Tibial artery (tissue), 4 donors: ENCODE data around the gene SNIP1.
A peak's percentile ranks its signal among the peaks of the same experiment; 100 is the strongest.

Source experiments
- DNase-seq, 2 donors: peaks; one replicate each; pipeline ENCODE4 v3.0.0-alpha.2; 2019
- H3K27ac ChIP-seq, 2 donors: fragments of 200-600 bp; sonication (generic) in 1 of 2; 1 replicate in 1 of 2; 2 replicates in 1 of 2; pipeline ENCODE4 v1.5.1; 2018 to 2019; ENCODE audit warnings: mild to moderate bottlenecking in 1 of 2
- H3K27me3 ChIP-seq, 2 donors: fragments of 200-600 bp; sonication (generic) in 1 of 2; one replicate each; pipeline versions ENCODE4 v1.5.1 to v1.6.0; 2016 to 2019
- H3K36me3 ChIP-seq, 3 donors: fragments of 200-600 bp; sonication (generic) in 2 of 3; one replicate each; pipeline ENCODE4 v1.5.1; 2016 to 2019; ENCODE audit warnings: mild to moderate bottlenecking in 2 of 3
- H3K4me1 ChIP-seq, 4 donors: fragments of 200-600 bp; sonication (generic) in 2 of 4; 1 replicate in 3 of 4; 2 replicates in 1 of 4; pipeline ENCODE4 v1.5.1; 2016 to 2019
- H3K4me3 ChIP-seq, 2 donors: fragments of 200-600 bp; sonication (generic) in 1 of 2; 1 replicate in 1 of 2; 2 replicates in 1 of 2; pipeline ENCODE4 v1.5.1; 2018 to 2019; ENCODE audit warnings: mild to moderate bottlenecking in 2 of 2
- H3K9me3 ChIP-seq, 3 donors: fragments of 200-600 bp; sonication (generic) in 1 of 3; one replicate each; pipeline ENCODE4 v1.5.1; 2016 to 2019
- CTCF ChIP-seq, 2 experiments: fragments of 200-600 bp in 1 of 2; fragments of 450-650 bp in 1 of 2; IDR thresholded peaks; one replicate each; pipeline ENCODE4 v1.5.1; 2017 to 2019; ENCODE audit warnings: antibody characterized with exemption in 2 of 2, mild to moderate bottlenecking in 1 of 2, moderate library complexity in 1 of 2
- intact Hi-C: fragments of 100-400 bp; cut with DNase I; formaldehyde crosslinking; loops from one replicate; pipeline ENCODE4 v1.15.0; 2023; ENCODE audit warnings: low total_unique reads

SNIP1 gene, protein sequence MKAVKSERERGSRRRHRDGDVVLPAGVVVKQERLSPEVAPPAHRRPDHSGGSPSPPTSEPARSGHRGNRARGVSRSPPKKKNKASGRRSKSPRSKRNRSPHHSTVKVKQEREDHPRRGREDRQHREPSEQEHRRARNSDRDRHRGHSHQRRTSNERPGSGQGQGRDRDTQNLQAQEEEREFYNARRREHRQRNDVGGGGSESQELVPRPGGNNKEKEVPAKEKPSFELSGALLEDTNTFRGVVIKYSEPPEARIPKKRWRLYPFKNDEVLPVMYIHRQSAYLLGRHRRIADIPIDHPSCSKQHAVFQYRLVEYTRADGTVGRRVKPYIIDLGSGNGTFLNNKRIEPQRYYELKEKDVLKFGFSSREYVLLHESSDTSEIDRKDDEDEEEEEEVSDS

DNA sequence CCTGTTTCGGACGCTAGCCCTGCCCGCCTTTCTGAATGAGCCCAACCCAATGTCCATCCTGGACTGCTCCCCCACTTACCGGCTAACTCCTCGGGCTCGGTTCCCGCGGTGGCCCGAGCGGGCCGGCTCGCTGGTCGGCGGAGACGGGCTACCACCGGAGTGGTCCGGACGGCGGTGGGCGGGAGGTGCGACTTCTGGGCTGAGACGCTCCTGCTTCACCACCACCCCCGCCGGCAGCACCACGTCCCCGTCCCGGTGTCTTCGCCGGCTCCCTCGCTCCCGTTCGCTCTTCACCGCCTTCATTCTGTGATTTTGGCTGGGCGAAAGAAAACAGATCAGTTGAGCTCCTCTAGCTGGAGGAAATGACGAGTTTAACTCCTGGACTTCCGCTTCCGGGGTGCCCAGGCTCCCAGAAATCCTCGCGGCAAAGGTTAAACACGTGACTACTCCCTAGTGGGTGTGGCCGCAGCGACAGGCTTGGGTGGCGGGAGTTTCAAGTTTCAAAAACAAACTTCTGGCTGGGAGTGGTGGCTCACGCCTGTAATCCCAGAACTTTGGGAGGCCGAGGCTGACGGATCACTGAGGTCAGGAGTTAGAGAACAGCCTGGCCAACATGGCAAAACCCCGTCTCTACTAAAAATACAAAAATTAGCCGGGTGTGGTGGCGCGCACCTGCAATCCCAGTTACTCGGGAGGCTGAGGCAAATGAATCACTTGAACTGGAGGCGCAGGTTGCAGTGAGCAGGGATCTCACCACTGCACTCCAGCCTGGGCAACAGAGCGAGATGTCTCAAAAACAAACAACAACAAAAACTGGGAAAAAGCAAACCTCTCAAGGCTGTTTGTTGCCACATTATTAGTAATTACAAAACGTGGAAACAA, at the start of gene SNIP1:
SNIP1 (minus strand) TSS at position 367 of the 882 bp plus-strand sequence; CDS start at position 303, 64 bp downstream.
- no peaks in the 10 kb centered on the region for H3K9me3 ChIP-seq
- H3K4me1 ChIP-seq: peaks cover 0 to 38% (median 27%) of the 10 kb centered on the region in 4 donors
- peak within 1 kb of the TSS; percentile 87 to 94 for H3K27ac ChIP-seq
- intact Hi-C loops: no loop called here
- peak within 1 kb of the TSS; percentile 95 to 98 for H3K4me3 ChIP-seq
- H3K27me3 ChIP-seq: no peaks in the 10 kb centered on the region
- TF ChIP-seq CTCF (IDR thresholded peaks at IDR 0.05): no peak
- peaks cover 11 to 32% (median 13%) of the 10 kb centered on the region in 3 donors for H3K36me3 ChIP-seq
- peak; percentile 88 to 95 for DNase-seq

- intact Hi-C loops: no loop called here
- no peak for DNase-seq
- Histone ChIP-seq H3K4me1 (peaks cover 0 to 22% (median 8%) of the 10 kb centered on the region in 4 donors), H3K27ac (no peak overlapping the region), H3K4me3 (no peak overlapping the region), H3K27me3 (no peaks in the 10 kb centered on the region), H3K36me3 (no peaks in the 10 kb centered on the region), H3K9me3 (no peaks in the 10 kb centered on the region)
- peak; percentile 30 to 34 for TF ChIP-seq CTCF (IDR thresholded peaks at IDR 0.05)
Measured at GRCh38 chr1:37602750-37603694, 48.9 kb upstream of the SNIP1 start.

- intact Hi-C loops: no loop called here
- Histone ChIP-seq H3K27me3 (no peaks in the 10 kb centered on the region), H3K4me3 (no peak overlapping the region), H3K27ac (no peak overlapping the region), H3K9me3 (no peaks in the 10 kb centered on the region), H3K36me3 (no peaks in the 10 kb centered on the region), H3K4me1 (peaks cover 0 to 16% (median 7%) of the 10 kb centered on the region in 4 donors)
- TF ChIP-seq CTCF (IDR thresholded peaks at IDR 0.05): no peak
- no peak for DNase-seq
Measured at GRCh38 chr1:37601441-37601840, 47.3 kb upstream of the SNIP1 start.

GRCh38 chr1:37599940-37600339, 45.8 kb upstream of the SNIP1 start:
- intact Hi-C loops: loop anchor here (10.0 kb wide), 1 partner anchor 85 kb away; the partner anchor contains the start of gene MEAF6
- H3K36me3 ChIP-seq: no peaks in the 10 kb centered on the region

More at GRCh38 chr1:37599940-37600339, 45.8 kb upstream of the SNIP1 start:
- Histone ChIP-seq H3K4me1 (peaks cover 0 to 18% (median 11%) of the 10 kb centered on the region in 4 donors), H3K27ac (no peak overlapping the region), H3K27me3 (no peaks in the 10 kb centered on the region), H3K4me3 (no peak overlapping the region), H3K9me3 (no peaks in the 10 kb centered on the region)
- no peak for TF ChIP-seq CTCF (IDR thresholded peaks at IDR 0.05)
- DNase-seq: no peak
